GM13976 (cell line): ENCODE measurements around the gene PCBP3.

ENCODE experiments used
- DNase-seq: peaks from one replicate; pipeline ENCODE4 v3.0.0; 2012; ENCODE audit warnings: low spot score
- in situ Hi-C: fragments of 300-500 bp; cut with MboI; formaldehyde crosslinking; loops from one replicate; pipeline ENCODE4 v1.12.0; 2022; ENCODE audit warnings: low sequenced_read_pairs, mixed read lengths, inconsistent platforms; ENCODE audit not compliant: unreplicated experiment
- TF ChIP-seq, protein P1 (sequence below): IDR thresholded peaks from 2 replicates; pipeline ENCODE4 v1.5.1; 2012; ENCODE audit warnings: borderline replicate concordance, mild to moderate bottlenecking; ENCODE audit not compliant: insufficient read depth; ENCODE audit errors: extremely low read depth, missing control alignments, control extremely low read depth

The PCBP3 gene

DNA sequence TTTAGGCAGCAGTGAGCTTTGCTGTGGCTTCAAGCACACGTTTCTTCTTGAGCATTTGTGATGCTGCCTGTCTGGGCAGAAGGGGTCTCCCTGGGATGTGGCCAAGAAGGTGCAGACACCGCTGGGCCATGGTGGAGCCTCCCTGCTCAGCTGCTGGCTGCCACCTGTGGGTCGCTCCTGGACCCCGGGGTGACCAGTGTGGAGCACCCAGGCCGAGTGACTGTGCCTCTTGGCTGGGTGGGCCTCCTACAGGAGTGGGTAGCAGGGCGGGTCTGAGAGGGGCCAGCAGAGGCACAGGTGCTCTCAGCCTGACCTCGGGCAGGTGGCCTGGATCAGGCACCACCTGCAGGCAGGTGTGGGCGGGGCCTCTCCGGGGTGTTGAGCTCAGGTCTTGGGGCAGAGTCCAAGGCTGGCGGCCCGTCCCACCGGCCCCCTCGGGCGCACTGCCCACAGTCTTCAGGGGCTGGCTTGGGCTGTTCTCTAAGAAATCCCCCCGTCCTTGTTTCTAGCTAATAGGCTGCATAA is 296.1 kb downstream of the PCBP3 start:
- no peak for DNase-seq

DNA sequence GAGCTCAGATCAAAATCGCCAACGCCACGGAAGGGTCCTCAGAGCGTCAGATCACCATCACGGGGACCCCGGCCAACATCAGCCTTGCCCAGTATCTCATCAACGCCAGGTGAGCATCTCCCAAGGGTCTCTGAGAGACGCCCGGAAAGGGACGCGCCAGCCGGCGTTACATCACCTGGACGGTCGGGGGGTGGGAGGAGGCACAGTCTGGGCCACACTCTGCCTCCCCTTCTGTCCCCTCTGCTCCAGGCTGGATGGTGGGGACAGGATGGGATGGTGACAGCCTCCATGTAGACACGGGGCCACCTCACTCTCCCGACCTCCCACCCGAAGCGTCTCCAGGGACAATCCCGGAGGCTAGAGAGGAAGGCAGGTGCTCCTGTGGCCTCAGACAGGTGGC is 296.6 kb downstream of the PCBP3 start:
- DNase-seq, result no peak
- TF ChIP-seq, protein P1, sequence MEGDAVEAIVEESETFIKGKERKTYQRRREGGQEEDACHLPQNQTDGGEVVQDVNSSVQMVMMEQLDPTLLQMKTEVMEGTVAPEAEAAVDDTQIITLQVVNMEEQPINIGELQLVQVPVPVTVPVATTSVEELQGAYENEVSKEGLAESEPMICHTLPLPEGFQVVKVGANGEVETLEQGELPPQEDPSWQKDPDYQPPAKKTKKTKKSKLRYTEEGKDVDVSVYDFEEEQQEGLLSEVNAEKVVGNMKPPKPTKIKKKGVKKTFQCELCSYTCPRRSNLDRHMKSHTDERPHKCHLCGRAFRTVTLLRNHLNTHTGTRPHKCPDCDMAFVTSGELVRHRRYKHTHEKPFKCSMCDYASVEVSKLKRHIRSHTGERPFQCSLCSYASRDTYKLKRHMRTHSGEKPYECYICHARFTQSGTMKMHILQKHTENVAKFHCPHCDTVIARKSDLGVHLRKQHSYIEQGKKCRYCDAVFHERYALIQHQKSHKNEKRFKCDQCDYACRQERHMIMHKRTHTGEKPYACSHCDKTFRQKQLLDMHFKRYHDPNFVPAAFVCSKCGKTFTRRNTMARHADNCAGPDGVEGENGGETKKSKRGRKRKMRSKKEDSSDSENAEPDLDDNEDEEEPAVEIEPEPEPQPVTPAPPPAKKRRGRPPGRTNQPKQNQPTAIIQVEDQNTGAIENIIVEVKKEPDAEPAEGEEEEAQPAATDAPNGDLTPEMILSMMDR, result no peak
- in situ Hi-C loops, result no loop called here

More for the DNA sequence above, 296.1 kb downstream of the PCBP3 start:
- in situ Hi-C loops, result no loop called here
- TF ChIP-seq, protein P1, result no peak

DNA sequence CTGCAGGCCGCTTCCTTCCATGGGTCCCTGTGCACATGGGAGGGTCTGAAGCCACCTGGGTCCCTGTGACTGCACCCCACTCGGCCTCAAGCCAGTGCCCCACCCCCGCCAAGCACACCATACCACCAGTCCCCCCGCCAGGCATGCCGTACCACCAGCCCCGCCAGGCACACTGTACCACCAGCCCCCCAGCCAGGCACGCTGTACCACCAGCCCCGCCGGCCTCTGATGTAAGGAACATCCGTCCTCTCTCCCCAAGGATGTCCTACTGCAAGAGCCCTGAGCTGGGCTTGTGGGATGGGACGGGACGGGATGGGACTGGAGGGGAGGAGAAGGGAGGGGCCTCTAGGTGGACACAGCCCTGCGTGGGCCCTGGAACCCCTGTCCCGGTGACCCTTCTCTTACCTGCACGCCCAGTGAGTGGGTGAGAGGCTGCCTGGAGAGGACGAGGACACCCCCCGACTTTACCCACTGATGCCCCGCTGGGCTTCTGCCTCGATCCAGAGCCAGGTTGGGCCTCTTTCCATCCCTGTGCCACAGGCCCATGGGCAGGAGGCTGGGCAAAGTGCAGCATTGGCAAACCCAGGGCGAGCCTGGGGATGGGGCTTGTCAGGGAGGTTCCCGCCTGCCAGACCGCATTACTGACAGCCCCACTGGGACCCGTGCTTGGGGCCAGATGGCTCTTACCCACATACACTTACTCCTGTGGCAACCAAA is 297.3 kb downstream of the PCBP3 start:
- in situ Hi-C loops, result no loop called here
- DNase-seq, result no peak
- TF ChIP-seq, protein P1, result no peak

DNA sequence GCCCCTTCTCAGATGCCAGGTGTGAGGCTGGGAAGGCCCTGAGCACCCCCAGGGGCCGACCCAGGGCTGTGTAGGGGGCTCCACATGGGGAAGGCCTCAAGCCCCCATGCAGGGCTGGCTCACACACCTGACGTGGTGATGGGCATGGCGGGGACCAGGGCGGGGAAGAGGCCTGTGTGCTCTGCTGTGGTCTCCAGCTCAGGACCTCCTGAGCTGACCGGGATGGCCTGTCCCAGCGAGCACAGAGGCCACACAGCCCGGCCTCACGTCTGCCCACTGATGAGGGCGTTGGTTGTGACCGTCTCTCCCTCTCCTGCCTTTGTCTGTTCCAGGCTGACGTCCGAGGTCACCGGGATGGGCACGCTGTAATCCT is 297.8 kb downstream of the PCBP3 start:
- in situ Hi-C loops, result no loop called here
- TF ChIP-seq, protein P1, result no peak
- no peak for DNase-seq

DNA sequence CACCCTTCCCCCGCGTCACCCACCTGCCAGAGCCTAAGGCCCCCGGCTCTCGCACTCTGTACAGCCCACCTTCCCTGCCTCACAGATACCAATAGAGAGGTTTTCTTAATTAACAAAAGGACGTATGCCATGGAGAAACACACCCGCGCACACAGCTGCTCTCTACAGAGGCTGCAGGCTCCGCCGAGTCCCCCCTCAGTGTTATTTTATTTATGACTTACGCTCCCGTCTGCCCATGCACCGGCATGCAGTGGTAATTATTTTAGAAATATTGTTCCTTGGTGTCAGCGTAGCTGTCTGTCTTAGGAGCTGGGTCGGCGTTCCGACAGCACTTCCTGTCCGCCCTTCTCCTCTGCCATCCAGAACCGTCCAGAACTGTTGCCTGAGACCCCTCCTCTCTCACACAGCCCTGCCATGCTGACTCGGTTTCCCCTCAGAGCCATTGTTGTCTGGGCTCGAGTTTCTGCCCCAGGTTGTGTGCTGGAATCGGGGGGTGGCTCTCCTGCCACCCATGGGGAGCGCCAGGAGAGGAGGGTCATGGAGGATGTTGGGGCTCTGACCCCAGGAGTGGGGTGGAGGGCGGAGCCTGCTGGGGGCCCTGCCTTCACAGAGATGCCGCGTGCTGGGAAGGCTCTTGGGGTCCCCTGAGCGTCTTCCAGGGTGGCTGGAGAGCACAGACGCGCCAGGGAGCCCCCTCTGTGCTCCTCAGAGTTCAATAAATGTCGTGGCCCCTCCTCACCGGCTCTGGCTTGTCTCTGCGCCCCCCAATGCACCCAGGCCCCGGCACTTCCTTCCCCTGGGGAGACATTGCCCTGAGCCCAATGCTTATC is 298.4 kb downstream of the PCBP3 start:
- in situ Hi-C loops, result no loop called here
- no peak for DNase-seq
- TF ChIP-seq, protein P1, result no peak

DNA sequence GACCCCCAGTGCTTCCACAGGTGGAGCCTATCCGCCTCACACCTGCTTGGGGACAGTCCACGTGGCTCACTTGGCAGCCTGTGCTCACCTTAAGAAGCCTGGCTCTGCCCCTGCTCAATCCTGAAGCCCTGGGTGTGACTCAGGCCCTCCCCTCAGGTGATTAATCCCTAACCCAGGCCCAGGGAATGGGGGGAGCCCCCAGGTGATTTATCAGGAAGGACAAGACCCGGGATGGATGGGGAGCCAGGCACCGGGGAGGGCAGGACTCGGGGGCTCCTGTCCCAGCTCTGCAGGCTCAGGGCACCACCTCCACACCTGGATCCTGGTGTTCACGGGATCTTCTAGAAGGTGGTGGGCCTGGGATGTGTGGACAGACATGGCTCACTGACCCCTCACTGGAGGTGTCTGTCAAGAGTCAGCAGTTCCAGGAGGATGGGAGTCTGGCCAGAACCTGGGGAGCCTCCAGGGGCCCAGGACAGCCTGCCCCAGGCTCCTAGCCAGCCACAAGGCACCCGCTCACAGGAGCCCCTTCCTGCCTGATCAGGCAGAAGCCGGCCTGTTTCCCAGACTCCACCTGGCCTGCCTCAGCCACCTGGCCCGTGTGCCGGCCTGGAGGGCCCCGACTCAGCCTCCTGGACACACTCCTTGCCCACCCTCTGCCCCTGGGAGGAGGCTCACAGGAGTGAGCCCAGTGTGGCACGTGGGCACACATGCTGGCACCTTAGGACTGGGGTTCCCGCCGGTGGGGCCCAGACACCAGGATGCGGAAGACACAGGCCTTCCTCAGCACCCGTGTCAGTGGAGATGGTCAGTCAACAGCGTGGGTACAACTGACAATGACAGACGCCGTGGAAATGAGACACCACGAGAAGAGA is 299.5 kb downstream of the PCBP3 start:
- TF ChIP-seq, protein P1, result no peak
- DNase-seq, result no peak
- in situ Hi-C loops, result no loop called here
